NCI-H2196 (cell line): ENCODE measurements around the gene ZNF622.

Experiments used
- DNase-seq: peaks from one replicate; lab custom pipeline; 2025; ENCODE audit not compliant: unreplicated experiment; lab: John Stamatoyannopoulos, UW

ZNF622 gene

GRCh38 chr5:16465544-16466432, at the start of gene ZNF622:
Gene ZNF622 (minus strand): TSS chr5:16465800. CDS start chr5:16465665, 135 bp downstream.
- DNase-seq = peak; percentile 88

GRCh38 chr5:16510098-16510497, 44.5 kb upstream of the ZNF622 start:
- no peak for DNase-seq

- no peak for DNase-seq
These were observed 43.3 kb upstream of the ZNF622 start for GRCh38 chr5:16508730-16509531.

GRCh38 chr5:16507716-16508115, 42.1 kb upstream of the ZNF622 start:
- no peak for DNase-seq

GRCh38 chr5:16505904-16506303, 40.3 kb upstream of the ZNF622 start:
- DNase-seq = no peak

GRCh38 chr5:16505140-16505891, 39.7 kb upstream of the ZNF622 start:
- no peak for DNase-seq

GRCh38 chr5:16504571-16504970, 39.0 kb upstream of the ZNF622 start:
- no peak for DNase-seq

GRCh38 chr5:16502866-16503265, 37.3 kb upstream of the ZNF622 start:
- DNase-seq = no peak

- DNase-seq = no peak
These were observed 34.4 kb upstream of the ZNF622 start for GRCh38 chr5:16500024-16500423.

GRCh38 chr5:16497546-16497945, 31.9 kb upstream of the ZNF622 start:
- no peak for DNase-seq

- DNase-seq = no peak
These were observed 27.7 kb upstream of the ZNF622 start for GRCh38 chr5:16493261-16493660.

- DNase-seq = no peak
These were observed 27.0 kb upstream of the ZNF622 start for GRCh38 chr5:16492398-16493140.

- DNase-seq = no peak
These were observed 25.3 kb upstream of the ZNF622 start for GRCh38 chr5:16490911-16491310.

GRCh38 chr5:16489322-16489791, 23.8 kb upstream of the ZNF622 start:
- peak; percentile 14 for DNase-seq

- DNase-seq = no peak
These were observed 21.9 kb upstream of the ZNF622 start for GRCh38 chr5:16487456-16487855.

- DNase-seq = no peak
These were observed 21.1 kb upstream of the ZNF622 start for GRCh38 chr5:16486711-16487111.

GRCh38 chr5:16485656-16486055, 20.1 kb upstream of the ZNF622 start:
- no peak for DNase-seq

GRCh38 chr5:16484081-16484480, 18.5 kb upstream of the ZNF622 start:
- no peak for DNase-seq

- no peak for DNase-seq
These were observed 17.8 kb upstream of the ZNF622 start for GRCh38 chr5:16483361-16483760.

- DNase-seq = no peak
These were observed 17.3 kb upstream of the ZNF622 start for GRCh38 chr5:16482891-16483290.
